ENCODE data around the gene KRTAP10-12. TPM values are rescaled to one million over a fixed set of nuclear protein-coding genes. Genes with fewer than 3 reads are reported as not detected.

KRTAP10-12 gene
- polyA plus RNA-seq, 3 donors: not detected

DNA sequence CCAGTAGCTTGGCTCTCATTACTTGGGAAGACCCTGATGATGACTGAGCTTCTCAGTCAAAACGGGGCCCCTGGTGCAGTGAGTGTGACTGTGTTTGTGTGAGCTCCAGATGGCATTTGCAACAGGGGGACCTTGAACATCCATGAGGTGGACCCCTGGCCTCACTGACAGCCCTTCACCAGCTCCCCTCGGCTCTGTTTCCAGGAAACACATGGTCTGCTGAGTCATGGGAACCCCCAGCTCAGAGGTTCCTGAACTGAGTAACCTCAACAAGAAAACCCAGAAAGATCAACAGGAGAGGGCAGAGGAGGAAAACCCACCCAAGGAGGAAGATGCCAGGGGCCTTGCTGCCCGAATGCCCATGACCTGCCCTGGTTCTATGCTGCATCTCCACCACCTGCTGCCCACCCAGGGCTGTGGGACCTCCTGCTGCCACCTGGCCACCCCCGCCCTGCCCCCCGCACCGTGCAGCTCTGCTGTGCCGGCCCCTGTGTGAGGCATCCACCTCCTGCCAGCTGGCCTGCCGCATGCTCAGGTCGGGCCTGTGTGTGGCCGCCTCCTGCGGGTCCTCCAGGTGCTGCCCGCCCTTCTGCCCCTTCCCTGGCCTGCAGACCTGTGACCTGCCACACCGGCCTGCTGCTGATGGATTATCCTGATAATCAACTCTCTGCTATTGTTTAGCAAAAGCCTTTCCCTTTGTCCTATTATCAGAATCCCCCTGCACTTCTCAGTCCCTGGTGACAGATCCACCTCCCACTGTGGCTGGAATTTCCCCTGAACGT lies 10.8 kb upstream of the KRTAP10-12 start:
- Mint-ChIP-seq H3K27ac (no peak overlapping the region), H3K36me3 (no peaks in the 10 kb centered on the region), H3K27me3 (ENCODE audit: low read depth in 3 of 3) (peaks cover 12 to 24% (median 17%) of the 10 kb centered on the region in 3 donors), H3K9me3 (peaks cover 0 to 2% (median 0%) of the 10 kb centered on the region in 7 donors), H3K4me3 (no peak overlapping the region), H3K4me1 (no peaks in the 10 kb centered on the region)
- Histone ChIP-seq H3K4me3 (replicated peaks in 1 of 3; ENCODE audit: low read depth in 2 of 3, low read length in 3 of 3) (no peak overlapping the region), H3K79me2 (ENCODE audit: insufficient read depth, low read length) (no peaks in the 10 kb centered on the region), H3K9me3 (replicated peaks in 1 of 2; ENCODE audit: control insufficient read depth in 1 of 2, insufficient read depth in 1 of 2, low read length in 2 of 2) (no peaks in the 10 kb centered on the region), H3K27me3 (ENCODE audit: control insufficient read depth in 2 of 2, insufficient read depth in 2 of 2, low read length in 2 of 2) (no peaks in the 10 kb centered on the region), H2AFZ (ENCODE audit: insufficient read depth, low read depth, low read length, poor library complexity, severe bottlenecking) (no peak overlapping the region), H3K27ac (ENCODE audit: low read depth in 1 of 2, low read length in 2 of 2) (no peak overlapping the region), H3K36me3 (replicated peaks in 1 of 2; ENCODE audit: control insufficient read depth in 1 of 2, insufficient read depth in 2 of 2, low read length in 2 of 2) (no peaks in the 10 kb centered on the region), H3K4me1 (ENCODE audit: control insufficient read depth in 1 of 2, insufficient read depth in 2 of 2, low read length in 2 of 2) (no peaks in the 10 kb centered on the region), H3K9ac (ENCODE audit: insufficient read depth, low read length, poor library complexity, severe bottlenecking) (no peak overlapping the region), H3K4me2 (replicated peaks; ENCODE audit: extremely low read depth, low read length, poor library complexity, severe bottlenecking) (no peak overlapping the region), H4K20me1 (ENCODE audit: insufficient read depth, low read length) (no peaks in the 10 kb centered on the region)
- intact Hi-C loops (cut with micrococcal nuclease): no loop called here
- 36% methylated on average over 7 of the region's 14 CpGs for WGBS (ENCODE audit: insufficient coverage)
- DNase-seq: no peak
- TF ChIP-seq, protein P1, sequence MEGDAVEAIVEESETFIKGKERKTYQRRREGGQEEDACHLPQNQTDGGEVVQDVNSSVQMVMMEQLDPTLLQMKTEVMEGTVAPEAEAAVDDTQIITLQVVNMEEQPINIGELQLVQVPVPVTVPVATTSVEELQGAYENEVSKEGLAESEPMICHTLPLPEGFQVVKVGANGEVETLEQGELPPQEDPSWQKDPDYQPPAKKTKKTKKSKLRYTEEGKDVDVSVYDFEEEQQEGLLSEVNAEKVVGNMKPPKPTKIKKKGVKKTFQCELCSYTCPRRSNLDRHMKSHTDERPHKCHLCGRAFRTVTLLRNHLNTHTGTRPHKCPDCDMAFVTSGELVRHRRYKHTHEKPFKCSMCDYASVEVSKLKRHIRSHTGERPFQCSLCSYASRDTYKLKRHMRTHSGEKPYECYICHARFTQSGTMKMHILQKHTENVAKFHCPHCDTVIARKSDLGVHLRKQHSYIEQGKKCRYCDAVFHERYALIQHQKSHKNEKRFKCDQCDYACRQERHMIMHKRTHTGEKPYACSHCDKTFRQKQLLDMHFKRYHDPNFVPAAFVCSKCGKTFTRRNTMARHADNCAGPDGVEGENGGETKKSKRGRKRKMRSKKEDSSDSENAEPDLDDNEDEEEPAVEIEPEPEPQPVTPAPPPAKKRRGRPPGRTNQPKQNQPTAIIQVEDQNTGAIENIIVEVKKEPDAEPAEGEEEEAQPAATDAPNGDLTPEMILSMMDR (IDR thresholded peaks at IDR 0.05): no peak

DNA sequence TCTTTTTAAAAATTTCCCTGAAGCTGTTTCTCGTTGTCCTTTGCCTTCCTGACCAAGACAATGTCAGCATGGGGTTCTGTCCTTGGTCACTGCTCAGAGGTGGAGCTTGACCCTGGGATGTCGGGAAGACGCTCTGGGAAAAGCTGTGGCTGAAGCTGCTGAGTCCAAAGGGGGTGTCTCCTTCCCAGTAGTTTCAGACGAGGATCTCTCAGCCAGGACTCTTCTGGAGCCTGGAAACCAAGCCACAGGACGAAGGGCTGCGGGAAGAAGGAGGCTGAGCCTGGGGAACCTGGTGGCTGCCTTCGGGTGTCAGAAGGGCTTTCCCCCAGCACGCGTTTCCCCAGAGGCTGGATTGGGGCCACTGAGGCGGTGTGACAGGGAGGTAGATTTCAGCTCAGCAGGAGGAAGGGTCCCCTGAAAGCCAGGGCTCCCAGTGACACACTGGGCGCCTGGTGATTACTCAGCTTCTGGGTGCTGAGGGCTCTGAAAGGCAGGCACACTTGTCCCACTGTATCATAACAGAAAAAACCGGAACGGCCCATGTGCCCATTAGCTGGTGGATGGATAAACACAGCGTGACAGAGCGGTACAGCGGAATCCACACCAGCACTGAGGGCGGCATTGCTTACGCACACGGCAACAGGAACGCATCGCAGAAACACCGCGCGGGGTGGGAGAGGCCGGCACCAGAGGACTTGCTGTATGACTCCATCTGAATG lies 10.0 kb upstream of the KRTAP10-12 start:
- no peaks in the 10 kb centered on the region for H4K20me1 ChIP-seq (ENCODE audit: insufficient read depth, low read length)
- H3K79me2 ChIP-seq (ENCODE audit: insufficient read depth, low read length): no peaks in the 10 kb centered on the region
- no peak overlapping the region for H3K27ac ChIP-seq (ENCODE audit: low read depth in 1 of 2, low read length in 2 of 2)
- Mint-ChIP-seq H3K4me1 (no peaks in the 10 kb centered on the region), H3K36me3 (no peaks in the 10 kb centered on the region), H3K4me3 (no peak overlapping the region), H3K9me3 (peaks cover 0 to 4% (median 1%) of the 10 kb centered on the region in 7 donors), H3K27ac (no peak overlapping the region), H3K27me3 (ENCODE audit: low read depth in 3 of 3) (peaks cover 10 to 27% (median 19%) of the 10 kb centered on the region in 3 donors)
- TF ChIP-seq, protein P1 (IDR thresholded peaks at IDR 0.05): no peak
- no peak overlapping the region for H3K9ac ChIP-seq (ENCODE audit: insufficient read depth, low read length, poor library complexity, severe bottlenecking)
- no peak overlapping the region for H2AFZ ChIP-seq (ENCODE audit: insufficient read depth, low read depth, low read length, poor library complexity, severe bottlenecking)
- no peak overlapping the region for H3K4me3 ChIP-seq (replicated peaks in 1 of 3; ENCODE audit: low read depth in 2 of 3, low read length in 3 of 3)
- no peaks in the 10 kb centered on the region for H3K9me3 ChIP-seq (replicated peaks in 1 of 2; ENCODE audit: control insufficient read depth in 1 of 2, insufficient read depth in 1 of 2, low read length in 2 of 2)
- intact Hi-C loops (cut with micrococcal nuclease): no loop called here
- WGBS (ENCODE audit: insufficient coverage): 90% methylated on average over 22 of the region's 25 CpGs
- no peaks in the 10 kb centered on the region for H3K36me3 ChIP-seq (replicated peaks in 1 of 2; ENCODE audit: control insufficient read depth in 1 of 2, insufficient read depth in 2 of 2, low read length in 2 of 2)
- DNase-seq: no peak
- H3K4me1 ChIP-seq (ENCODE audit: control insufficient read depth in 1 of 2, insufficient read depth in 2 of 2, low read length in 2 of 2): no peaks in the 10 kb centered on the region
- no peaks in the 10 kb centered on the region for H3K27me3 ChIP-seq (ENCODE audit: control insufficient read depth in 2 of 2, insufficient read depth in 2 of 2, low read length in 2 of 2)
- H3K4me2 ChIP-seq (replicated peaks; ENCODE audit: extremely low read depth, low read length, poor library complexity, severe bottlenecking): no peak overlapping the region

Measured in CD14-positive monocyte (primary cell).